NCI-H1417 treated with DMSO at 0.1 percent for 48 hours (cell line): ENCODE measurements around the gene TUBGCP6.

ENCODE experiments used
- DNase-seq: peaks from one replicate; lab custom pipeline; 2025; lab: John Stamatoyannopoulos, UW

TUBGCP6 gene

DNA sequence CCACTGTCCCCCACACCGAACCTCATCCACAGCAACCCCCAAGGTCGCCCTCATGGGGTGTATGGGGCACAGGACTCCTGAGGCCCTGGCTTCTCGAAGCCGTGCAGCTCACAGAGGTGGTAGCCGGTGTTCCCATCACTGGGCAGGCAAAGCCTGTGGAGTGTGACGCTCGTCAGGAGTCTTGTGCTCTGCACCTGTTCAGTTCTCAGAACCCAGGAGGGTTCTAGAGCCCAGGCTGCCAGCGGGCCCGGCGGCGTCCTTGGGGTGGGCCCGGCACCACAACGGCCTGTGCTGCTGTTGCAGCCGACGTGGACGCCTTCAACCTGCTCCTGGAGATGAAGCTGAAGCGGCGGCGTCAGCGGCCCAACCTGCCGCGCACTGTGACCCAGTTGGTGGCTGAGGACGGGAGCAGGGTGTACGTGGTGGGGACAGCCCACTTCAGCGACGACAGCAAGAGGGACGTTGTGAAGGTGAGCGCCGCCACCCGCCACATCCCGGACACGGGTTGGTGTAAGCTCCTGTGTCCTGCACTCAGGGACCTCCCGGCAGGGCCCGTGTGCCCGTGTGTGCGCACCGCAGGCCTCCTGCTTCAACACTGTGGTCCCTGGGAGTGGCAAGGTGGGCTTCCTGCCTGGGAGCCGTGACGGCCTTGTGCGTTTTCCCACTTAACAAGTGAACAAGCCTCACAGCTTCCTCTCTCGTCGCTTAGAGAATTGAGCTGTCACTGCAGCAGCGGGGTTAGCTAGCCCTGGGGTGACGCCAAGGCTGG lies 50.6 kb downstream of the TUBGCP6 start:
- DNase-seq: no peak

- DNase-seq: no peak
These were observed 51.2 kb downstream of the TUBGCP6 start for GRCh38 chr22:50193621-50194020.

- DNase-seq: no peak
These were observed 52.2 kb downstream of the TUBGCP6 start for GRCh38 chr22:50192436-50193204.

DNA sequence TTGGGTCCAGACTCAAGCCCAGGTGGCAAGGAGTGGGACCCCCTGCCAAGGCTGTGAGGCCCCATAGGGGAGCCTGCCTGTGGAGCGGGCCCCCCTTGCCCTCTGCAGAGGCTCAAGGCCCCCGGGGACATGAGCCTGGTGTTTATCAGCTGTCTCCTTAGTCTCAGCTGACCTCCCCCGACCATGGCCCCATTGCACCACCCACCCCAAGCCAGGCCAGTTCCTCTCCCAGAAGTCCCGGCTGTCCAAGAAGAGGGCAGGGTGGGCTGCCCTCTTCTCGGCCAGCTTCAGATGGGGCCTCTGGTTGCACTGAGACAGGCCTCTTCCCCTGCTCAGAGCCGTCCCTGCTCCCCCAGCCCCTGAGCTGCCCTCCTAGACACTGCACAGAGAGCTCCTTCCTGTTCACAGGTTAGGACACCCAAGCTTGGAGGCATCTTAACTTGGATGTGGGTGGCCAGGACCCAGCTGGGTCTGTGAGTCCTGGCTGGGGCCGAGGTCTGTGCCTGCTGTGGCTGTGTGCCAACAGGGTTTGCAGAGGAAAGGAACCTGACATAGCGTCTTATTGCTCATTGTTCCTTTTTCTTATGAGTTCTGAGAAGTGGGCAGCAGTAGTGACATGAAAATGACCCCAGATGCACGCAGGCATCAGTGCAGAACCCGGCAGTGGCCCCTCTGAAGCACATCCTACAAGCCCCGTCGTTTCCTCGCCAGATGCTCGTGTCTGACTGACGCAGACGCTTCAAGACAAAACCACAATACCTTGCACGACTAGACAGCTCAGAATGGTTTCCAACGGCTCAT lies 53.7 kb downstream of the TUBGCP6 start:
- DNase-seq: no peak

- DNase-seq: no peak
These were observed 54.5 kb downstream of the TUBGCP6 start for GRCh38 chr22:50190182-50190940.

GRCh38 chr22:50189849-50190181 lies 55.0 kb downstream of the TUBGCP6 start:
- no peak for DNase-seq

DNA sequence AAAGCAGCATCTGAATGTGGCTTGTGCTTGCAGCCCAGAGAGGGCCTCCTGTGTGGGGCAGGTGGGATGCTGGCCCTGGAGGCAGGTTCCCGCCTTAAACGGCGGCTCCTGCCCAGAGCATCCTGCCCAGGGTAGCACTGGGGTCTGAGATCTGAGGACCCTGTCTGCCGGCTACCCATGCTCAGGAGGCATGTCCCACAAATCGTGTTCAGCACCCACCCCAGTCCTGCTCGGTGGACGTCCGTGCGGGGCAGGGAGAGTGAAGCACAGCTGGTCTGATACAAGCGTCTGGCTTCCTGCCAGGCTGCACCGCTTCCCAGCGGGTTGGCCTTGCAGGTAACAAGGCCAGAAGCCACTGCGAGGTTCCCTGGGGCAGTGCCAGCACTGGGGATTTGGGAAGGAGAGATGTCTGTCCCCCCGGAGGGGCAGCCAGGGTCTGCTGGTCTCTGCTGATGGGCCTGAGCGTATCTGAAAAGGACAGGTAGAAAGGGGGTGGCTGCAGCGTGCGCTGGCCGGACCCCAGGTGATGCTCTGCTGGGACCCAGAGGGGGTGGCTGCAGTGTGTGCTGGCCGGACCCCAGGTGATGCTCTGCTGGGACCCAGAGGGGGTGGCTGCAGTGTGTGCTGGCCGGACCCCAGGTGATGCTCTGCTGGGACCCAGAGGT lies 55.5 kb downstream of the TUBGCP6 start:
- no peak for DNase-seq

DNA sequence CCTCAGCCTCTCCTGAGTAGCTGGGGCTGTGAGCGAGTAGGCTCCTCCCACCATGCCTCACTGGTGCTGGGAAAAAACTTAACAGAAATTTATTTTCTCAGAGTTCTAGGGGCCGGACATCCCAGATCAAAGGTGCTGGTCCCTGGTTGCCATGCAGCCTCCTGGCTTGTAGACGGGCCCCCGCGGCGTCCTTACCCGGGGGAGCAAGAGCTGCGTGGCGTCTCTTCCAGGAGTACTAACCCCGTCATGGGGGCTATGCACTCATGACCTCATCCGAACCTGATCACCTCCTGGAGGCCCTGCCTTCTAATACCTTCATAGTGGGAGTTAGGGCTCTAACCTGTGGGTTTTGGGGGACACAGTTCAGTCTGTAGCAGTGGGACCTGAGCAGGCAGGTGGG lies 56.5 kb downstream of the TUBGCP6 start:
- no peak for DNase-seq

DNA sequence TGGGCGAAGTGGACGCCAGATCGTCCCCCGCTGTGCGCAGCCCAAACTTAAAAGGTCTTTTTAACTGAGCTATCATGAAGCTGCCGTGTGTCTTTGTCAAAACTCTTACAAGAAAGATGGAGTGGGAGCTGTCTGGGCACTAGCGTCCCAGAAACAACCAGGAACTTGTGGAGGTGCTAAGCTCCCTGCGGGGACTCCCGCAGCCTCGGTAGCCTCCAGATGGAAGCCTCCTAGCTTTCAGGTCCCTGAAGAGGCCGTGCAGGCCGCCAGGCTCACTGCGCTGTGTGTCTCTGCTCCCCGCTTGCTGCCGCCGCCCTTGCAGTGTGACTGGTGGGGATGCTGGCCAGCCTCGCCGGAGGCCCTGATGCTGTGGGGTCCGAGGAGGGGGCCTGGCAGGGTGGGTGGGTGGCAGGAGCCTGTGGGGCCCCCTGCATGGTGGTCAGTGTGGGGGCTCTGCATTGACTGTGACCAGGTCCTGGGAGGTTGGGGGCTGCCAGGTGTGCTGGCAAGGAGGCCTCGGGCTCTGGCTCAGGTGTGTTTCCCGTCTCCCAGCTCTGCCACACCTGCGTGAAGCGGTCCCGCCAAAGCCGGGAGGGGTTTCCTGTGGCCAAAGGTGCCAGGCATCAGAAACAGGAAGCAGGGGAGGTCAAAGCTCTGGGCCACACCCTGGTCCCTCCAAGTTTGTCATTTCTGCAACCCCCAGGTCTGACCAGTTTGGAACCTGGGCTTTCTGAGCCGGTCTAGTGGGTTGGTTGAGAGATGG lies 57.9 kb downstream of the TUBGCP6 start:
- DNase-seq: no peak

DNA sequence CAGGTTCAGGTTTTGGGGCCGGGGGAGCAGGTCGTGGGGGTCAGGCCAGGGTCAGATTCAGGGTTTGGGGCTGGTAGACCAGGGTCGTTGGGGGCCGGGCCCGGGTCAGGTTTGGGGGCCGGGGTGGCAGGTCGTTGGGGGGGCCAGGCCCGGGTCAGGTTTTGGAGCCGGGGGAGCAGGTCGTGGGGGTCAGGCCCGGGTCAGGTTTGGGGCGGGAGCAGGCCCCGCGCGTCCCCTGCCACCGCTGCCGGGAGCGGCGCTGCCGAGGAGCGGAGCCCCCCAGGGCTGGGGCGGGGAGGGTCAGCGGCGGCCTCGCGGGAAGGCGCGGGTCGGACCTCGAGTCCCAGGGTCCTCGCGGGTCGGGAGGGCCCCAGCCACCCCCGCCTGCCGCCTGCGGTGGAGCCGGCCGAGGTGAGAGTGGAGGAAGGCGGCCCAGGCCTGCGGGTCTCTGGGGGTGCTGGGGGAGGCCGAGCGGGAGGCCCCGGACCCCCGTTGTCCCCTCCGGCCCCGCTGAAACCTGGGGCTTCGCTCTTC lies 58.6 kb downstream of the TUBGCP6 start:
- DNase-seq: no peak

GRCh38 chr22:50185375-50186087 lies 59.3 kb downstream of the TUBGCP6 start, which contains the start of gene TRABD:
TRABD (plus strand) TSS chr22:50185913; CDS start chr22:50193061, 7,148 bp downstream.
- DNase-seq: no peak

DNA sequence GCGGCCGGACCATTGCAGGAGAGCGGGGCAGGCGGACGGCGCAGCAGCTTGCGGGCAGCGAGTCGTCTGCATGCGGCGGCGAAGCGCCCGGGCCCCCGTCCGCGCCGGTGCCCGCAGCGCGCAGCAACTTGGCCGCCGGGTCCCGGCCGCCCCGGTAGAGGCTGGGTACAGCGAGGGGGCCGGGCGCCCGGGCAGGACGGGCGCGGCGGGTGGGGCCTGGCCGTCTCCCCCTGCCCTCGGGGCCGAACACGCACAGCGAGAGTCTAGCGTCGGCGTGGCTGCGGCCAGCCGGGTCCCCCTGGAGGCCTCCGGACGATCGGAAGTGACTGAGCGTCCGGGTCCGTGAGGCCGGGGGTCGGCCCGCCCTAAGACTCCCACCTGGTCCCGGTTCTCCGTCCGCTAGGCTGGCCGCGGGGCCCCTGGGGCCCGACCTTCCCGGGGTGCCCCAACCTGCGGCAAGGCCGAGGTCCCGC lies 59.9 kb downstream of the TUBGCP6 start:
- DNase-seq: no peak

- DNase-seq: no peak
These were observed 60.6 kb downstream of the TUBGCP6 start for GRCh38 chr22:50184004-50184901.

DNA sequence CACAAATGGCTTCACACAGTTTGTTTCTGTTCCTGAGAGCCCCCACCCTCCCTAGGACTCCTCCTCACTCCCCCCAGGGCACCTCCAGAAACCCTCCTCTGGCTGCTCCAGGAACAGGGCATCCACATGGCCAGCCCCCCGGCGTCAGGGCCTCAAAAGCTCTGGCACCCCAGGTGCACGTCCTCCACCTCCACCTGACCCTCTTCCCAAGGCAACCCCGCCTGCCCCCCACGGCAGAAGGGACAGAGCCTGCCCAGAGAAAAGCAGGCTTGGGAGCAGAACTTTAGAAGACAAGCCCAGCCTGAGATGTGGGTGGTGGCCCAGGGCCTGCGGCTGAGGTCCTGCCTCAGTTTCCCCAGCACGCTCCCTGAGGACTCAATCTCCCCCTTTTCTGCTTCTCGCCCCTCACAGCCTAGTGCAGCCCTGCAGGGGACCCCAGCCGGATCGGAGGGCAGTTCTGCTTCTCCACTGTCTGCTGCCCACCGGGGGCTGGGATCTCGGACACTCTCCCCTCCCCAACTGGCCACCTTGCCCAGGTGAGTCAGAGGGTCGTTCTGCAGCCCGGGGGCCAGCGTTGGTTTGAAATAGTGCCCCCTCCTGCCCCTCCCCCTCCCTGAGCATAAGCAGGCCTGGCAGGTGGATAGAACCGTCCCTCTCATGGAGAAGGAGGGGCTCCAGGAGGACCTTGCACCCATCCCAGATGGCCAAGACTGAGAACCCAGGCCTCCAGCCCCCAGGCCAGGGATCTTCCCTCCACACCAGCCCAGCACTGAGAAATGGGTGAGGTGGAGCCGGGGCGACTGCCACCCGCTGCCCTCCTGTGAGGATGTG lies 61.5 kb downstream of the TUBGCP6 start:
- no peak for DNase-seq

DNA sequence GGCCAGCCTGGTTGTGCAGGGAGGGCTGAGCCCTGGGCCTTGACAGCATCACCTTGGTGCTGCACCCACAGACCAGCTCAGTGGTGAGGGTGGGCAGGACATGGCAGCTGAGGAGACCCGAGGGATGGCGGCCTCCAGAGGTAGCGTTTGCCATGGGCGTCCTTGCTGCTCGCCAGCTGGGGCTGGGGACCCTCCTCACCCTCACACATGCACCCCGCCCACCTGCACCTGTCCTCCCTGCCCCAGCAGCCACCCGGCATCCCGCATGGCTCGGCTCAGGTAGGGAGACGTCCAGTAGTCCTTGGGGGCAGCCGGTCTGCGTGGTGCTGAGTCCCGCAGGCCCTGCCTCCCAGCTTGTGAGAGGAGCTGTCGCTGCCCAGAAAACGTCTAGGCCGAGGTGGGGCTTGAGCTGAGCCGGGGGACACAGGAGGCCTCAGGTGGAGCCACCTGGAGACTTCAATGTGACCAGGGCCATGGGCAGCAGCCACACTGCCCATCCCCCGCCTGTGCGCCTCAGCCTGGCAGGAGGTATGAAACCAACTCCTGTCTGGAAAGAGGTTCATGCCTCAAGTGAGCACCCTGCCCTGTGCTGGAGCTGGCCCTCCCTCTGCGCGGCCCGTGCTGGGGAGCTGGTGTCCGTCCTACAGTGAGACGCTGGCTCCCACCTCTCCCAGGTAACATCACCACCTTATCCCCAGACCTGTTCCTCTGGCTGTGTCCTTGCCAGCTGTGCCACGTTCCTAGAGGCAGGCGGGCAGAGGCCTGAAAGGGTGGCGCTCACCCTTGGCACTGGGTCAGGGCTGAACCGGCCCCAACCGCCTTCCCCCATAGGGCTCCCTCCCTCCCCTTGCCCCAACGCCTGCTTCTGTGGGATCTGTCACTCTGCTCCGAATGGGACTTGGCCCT lies 62.4 kb downstream of the TUBGCP6 start:
- DNase-seq: no peak

DNA sequence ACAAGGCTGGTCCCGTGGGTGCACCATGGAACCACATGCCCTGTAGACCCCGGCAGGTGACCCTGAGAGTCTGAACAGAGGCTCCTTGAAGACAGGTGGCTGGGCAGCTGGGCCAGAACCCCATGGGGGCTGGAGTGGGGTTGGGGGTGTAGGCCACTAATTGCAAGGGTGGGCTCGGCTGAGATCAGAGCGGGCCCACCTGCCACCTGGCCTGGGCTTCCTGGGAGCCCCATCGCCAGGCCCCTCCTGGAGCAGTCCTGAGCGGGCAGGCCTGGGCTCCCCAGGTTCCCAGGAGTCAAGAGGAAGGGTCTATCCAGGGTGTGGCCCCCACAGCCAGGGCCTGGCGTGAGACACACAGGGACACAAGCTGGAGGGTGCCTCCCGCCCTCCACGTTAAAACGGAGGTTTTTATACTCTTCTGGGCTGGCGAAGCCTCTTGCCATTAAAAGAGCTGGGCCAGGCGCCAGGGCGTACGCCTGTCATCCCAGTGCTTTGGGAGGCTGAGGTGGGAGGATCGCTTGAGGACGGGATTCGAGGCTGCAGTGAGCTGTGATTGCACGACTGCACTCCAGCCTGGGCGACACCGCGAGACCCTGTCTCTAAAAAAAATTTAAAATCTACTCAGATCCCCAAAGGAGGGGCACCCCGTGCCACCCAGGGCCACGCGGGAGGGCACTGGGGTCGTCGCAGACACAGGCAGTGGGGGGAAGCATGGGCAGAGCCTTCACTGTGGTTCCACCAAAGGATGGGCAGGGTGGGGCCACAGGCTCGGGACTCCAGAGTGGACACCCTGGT lies 63.9 kb downstream of the TUBGCP6 start:
- no peak for DNase-seq
